HG03066 (cell line): ENCODE measurements around the gene GABPB1.
"Not testable (repeated sequence)": the region's sequence is repeated elsewhere in the genome, so short reads cannot be mapped to it uniquely, and the experiment has no call there.

Source experiments
- ATAC-seq: cut with Tn5 transposase; IDR thresholded peaks from one replicate; pipeline ENCODE4 v1.9.1; 2021; ENCODE audit warnings: low read depth; ENCODE audit not compliant: unreplicated experiment

The GABPB1 gene

DNA sequence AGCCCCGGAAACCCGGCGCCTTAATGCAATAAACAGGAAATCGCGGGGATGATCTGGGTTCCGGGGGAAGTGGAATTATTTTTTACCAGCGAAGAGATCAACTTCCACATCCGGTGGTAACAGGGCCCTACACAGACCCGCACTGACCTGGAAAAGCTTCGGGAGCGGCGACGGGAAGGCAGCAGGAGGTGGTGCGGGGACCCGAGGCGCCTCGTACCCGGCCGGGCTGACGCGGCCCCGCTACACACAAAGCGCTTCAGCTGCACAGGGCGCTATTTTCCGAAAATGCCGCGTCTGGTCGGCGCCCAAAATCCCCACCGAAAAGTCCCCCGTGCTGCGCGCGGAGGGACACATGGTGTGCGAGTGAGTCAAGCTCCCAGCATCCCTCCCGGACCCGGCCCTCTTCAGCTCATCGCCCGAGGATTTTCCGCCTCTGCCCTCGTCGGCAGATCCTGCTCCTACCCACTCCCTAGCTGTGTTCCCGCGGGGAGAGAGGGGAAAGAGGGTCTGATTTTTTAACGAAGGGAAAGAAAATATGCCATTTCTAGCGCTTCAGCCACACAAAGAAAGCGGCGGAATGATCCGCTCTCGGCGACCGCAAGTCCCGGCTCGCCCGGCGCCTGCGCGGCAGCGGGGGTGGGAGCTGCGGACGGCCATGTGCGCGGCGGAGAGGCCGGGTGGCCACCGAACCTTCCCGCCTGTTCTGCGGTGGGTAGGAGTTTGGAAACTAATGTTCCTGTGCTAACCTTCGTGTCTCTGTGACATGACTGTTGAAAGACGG, at the start of gene GABPB1:
TSS of gene GABPB1 (minus strand) at position 361 of the 781 bp plus-strand sequence. CDS start 45,400 bp downstream, outside the sequence.
- ATAC-seq, result peak; percentile 41

DNA sequence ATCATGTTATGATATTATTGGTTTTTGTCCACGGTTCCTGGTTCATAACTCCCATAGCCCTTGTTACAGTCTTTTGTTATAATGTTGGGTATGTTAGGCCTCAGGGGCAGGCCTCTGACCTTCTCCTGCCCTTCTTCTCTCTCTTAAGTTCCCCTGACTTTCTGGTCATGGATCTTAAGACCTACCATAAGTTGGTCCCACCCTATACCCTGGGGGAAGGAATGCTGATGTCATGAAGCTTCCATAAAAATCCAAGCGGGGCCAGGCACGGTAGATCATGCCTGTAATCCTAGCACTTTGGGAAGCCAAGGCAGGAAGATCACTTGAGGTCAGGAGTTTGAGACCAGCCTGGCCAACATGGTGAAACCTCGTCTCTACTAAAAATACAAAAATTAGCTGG, 36.6 kb upstream of the GABPB1 start:
- ATAC-seq, result not testable (repeated sequence)

DNA sequence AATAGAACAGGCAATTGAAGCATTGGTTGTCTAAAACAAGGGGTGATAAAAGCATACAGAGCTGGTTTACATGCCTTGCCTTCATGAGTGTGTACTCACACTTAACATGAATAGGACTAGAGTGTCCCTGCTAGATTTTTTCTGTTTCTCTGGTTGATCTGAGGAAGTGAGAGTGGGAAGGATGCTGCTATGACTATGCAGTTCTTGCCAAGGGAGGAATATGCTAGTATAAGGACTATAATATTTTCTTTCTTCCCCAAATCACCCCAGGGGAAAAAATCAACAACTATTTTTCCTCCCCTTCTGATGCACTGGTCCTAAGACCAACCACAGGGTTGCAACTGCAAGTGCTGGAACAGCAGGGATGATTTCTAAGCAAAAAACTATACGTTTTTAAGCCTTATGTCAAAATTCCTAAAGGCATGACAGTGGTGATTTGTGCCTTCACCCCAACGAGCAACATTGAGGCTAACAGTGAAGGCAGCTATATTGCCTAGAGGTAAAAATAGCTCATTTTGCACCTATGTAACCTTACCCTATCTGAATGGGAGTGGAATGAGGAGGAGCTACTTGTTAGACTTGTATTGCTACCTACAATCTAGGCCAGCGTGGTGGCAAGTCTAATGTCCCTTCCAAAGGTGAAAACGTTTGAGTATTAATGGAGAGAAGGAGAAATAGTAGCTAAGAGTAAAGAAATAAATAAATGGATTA, 35.7 kb upstream of the GABPB1 start:
- ATAC-seq, result peak; percentile 78

DNA sequence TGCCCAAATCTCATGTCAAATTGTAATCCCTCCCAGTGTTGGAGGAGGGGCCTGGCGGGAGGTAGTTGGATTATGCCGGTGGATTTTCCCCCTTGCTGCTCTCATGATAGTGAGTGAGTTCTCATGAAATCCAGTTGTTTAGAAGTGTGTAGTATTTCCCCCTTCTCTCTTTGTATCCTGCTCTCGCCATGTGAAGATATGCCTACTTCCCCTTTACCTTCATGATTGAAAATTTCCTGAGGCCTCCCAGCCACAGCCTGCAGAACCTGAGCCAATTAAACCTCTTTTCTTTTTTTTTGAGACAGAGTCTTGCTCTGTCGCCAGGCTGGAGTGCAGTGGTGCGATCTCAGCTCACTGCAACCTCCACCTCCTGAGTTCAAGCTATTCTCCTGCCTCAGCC, 27.4 kb upstream of the GABPB1 start:
- ATAC-seq, result not testable (repeated sequence)

DNA sequence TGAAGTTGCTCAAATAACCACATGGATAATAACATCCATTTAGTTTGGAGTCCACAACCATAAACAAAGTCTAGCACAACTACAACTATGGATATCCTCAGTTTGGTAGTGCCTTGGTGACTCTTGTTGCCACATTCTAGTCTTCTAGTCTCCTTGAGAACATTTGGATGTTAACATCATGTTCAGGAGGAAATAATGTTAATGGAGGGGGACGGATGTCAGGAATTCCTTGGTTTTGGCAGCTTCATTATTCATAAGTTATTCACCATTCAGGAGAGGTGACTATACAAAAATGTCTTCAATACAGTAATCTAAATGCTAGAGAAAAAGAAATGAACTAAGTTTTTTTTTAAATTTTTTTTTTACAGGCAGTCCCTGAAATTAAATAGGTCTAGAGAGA, 26.4 kb upstream of the GABPB1 start:
- no peak for ATAC-seq

DNA sequence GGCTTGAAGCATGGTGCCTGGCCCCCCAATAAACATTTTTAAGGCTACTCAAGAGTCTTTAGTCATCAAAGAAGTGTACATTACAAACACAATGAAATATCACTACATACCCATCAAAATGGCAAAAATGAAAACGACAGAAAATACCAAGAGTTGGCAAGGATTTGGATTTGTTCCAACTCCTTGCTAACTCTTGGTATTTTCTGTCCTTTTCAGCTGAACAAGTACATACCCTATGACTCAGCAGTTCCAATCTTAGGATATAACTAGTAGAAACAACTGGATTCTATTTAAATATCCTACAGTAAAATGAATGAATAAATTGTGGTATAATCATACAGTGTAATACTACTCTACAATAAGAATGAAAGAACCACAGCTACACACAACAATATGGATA, 25.1 kb upstream of the GABPB1 start:
- ATAC-seq, result no peak

DNA sequence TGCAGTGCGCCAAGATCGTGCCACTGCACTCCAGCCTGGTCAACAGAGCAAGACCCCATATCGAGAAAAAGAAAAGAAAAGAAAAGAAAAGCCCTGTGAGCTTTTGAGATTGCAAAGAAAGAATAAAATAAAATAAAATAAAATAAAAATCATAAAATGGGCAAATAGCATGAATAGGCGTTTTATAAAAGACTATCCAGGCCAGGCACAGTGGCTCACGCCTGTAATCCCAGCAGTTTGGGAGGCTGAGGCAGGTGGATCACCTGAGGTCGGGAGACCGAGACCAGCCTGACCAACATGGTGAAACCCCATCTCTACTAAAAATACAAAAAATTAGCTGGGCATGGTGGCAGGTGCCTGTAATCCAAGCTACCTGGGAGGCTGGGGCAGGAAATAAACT, 24.4 kb upstream of the GABPB1 start:
- ATAC-seq, result not testable (repeated sequence)

DNA sequence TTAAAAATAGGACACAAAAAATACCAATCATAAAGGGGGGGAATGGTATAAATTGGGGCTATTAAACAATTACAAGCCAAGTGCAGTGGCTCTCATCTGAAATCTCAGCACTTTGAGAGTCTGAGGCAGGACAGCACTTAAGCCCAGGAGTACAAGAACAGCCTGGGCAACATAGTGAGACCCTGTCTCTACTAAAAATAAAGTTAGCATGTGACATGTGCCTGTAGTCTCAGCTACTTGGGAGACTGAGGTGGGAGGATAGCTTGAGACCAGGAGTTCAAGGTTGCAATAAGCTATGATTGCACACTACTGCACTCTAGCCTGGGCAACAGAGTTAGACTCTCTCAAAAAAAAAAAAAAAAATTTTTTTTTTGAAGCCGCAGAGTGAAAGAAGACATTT, 23.8 kb upstream of the GABPB1 start:
- ATAC-seq, result no peak

DNA sequence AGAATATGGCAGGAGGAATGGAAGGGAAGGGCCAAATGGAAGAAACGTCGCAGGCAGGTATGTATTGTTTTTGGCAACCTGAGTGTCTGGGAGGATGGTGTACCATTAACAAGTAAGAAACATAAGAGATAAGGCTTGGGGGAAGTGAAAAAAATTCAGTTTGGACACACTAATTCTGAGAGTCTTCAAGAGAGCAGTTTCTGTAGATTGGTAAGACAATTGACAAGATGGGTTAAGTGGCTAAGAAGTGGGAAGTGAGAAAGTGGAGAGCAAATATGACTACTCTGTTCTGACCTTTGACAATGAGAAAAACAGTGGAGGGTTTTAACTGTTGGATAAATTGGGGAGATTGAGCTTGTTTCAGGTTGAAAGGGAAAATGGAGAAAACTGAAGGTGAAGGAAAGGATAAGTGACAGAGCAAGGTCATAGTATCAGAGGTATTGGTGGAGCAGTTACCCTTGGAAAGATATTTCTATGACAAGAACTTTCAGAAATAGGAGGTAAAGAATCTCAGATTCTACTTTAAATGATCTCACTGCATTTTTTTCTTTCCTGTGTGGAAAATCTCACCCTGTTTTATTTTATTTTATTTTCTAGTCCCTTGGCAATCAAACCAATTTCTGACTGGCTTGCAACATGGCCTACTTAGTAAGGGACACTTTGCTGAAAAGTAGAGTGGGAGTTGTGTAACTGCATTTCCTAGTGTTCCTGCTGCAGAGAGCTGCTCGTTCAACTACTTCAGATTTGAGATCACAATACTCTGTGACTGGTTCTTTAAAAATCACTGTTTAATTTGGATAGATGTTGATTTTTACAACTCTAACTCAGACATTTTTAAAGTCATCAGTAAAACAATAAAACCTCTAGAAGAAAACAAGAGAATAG, 23.1 kb upstream of the GABPB1 start:
- ATAC-seq, result peak; percentile 99

DNA sequence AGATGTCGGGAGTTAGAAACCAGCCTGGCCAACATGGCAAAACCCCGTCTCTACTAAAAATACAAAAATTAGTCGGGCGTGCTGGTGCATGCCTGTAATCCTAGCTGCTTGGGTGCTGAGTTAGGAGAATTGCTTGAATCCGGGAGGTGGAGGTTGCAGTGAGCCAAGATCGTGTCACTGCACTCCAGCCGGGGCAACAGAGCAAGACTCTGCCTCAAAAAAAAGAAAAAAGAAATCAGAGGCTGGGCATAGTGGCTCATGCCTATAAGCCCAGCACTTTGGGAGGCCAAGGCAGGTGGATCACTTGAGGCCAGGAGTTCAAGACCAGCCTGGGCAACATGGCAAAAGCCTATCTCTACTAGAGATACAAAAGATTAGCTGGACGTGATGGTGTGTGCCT, 14.6 kb upstream of the GABPB1 start:
- ATAC-seq, result not testable (repeated sequence)

DNA sequence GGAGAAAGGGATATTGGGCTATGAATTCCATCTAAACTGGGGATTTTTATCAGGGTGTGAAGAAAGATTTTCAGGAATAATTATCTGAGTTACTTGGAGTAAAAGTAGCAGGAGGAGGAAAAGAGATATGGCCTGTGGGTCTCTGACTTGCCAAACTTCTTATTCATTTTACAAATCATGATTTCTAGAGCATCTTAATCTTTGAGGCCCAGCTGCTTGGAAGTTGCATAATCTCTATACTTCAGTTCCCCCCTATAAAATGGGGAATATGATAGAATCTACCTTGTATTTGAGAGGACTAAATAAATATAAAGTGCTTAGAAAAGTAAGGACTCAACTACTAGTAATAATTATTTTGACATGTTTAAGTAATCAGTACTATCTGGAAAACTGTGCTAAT, 11.0 kb upstream of the GABPB1 start:
- no peak for ATAC-seq

DNA sequence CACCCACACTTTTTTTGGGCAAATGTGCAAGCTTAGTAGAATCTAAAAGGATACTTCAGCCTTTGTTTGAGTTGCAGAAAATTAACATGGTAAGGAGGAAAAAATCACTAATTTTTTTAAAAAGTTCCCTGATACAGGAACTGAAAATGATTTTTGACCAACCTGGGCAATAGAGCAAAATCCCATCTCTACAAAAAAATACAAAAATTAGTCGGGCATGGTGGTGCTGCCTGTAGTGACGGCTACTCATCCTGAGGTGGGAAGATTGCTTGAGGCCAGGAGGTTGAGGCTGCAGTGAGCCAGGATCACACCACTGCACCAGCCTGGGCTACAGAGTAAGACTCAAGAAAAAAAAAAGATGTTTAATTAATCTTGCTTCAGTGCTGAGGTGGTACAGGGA, 10.6 kb upstream of the GABPB1 start:
- no peak for ATAC-seq

DNA sequence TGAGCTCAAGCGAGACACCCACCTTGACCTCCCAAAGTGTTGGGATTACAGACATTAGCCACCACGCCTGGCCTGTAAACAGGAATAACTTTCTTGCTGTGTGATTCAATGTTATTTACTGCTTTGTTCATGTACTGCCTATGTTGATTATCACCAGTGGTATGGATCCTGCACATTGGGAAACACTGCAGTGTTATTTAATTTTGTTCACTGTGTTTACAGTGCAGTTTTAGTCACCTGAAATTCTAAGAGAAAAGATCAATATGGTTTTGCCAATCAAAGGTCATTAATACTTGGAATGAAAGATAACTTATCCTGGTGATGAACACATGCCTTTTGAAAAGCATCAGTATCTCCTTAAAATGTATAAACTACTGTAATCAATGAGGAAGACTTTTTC, 8.6 kb upstream of the GABPB1 start:
- ATAC-seq, result no peak

DNA sequence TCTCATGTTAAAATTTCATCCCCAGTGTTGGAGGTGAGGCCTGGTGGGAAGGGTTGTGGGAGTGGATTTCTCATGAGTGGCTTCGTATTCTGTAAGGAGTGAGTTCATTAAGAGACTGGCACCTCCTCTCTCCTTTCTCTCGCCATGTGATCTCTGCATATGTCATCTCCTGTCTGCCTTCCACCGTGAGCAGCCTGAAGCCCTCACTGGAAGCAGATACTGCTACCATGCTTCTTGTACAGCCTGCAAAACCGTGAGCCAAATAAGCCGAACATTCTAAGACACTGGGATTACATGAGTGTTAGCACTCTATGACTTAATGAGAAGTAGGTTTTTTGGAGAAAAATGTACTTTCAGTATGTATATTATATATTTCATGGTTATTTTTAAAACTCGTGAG, 6.8 kb upstream of the GABPB1 start:
- no peak for ATAC-seq

DNA sequence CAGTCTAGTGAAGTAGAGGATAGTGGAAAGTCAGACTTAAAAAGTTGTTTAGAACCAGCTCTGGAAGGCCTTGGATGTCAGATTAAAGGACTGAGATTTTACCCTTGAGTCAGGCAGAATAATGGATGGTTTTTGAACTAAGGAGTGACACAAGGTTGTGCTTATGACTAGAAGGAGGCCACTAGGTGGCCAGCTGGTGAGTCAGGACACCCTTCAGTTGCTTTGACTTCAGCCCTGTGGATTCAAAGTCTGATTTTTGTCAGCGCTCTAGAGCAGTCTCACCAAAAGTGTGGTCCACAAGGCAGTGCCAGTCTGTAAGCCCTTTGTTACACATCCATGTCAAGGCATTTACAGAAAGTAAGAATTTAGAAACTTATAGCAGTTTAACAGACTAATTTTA, 3.8 kb upstream of the GABPB1 start:
- ATAC-seq, result no peak

DNA sequence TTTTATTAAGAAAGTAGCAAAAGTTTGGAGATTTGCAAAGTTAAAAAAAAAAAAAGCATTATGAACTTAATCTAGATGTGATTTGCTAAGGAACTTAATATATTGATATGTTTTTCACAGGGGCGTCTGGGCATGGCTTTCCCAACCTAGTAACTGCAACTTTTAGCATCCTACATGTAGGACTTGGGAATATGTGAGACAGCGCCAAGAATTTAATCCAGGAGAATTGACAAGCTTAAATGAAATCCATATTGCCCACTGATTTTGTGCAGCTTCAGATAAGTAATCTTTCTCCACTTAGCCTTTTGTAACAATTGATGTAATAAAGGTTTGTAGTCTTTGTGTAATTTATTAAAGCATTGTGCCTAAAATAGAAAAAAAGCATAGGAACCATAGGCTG, 982 bp upstream of the GABPB1 start:
- no peak for ATAC-seq

DNA sequence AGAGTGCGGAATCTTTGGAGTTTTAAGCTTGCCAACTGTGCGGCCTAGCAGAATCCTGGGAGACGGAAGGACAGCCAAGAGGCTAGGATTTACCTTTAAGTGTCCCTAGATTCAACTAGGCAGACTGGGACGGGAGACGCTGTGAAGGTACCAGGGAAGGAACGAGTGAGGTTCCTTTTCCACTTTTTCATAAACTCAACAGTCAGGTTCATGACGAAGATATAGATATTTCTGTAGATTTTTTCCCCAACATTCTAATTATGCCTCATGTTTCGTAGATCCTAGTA, 564 bp upstream of the GABPB1 start:
- no peak for ATAC-seq

DNA sequence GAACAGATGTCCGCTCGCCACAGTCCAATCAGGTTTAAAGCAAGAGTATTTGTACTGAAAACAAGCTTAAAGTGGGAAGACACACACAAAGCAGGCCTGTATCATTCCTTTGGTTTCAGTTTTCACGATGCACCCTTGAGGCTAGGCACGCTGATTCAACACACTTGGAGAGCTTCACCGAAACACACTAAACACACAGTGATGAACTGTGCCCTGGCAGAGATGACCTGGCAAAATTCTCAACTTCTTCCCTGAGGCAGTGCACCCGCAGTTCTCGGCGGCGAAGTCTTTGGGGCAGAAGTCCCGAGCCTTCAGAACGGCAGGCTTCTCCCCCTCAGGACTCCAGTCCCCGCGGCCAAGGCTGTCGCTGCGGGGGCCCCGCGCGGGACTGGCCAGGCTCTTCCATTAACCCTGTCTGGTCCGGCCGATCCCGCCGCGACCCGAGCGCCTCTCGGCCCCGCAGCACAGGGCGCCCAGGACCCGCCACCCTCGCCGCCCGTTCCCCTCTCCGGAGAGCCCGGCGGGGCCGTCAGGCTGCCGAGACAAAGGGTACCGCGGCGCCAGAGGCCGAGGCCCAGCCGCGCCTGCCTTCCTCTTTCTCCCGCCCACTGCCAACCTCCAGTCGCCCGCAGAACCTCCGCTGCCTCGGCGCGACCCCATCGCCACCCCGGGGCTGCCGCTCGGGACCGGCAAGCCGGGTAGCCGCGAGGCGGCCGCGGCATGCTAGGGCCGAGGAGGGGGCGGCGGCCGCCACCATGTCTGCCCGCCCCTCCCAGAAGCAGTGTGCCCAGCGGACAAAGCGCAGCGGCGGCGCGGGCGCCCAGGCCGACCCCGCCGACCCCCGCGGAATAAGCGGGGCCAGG, 792 bp downstream of the GABPB1 start:
- ATAC-seq, result peak; percentile 34

DNA sequence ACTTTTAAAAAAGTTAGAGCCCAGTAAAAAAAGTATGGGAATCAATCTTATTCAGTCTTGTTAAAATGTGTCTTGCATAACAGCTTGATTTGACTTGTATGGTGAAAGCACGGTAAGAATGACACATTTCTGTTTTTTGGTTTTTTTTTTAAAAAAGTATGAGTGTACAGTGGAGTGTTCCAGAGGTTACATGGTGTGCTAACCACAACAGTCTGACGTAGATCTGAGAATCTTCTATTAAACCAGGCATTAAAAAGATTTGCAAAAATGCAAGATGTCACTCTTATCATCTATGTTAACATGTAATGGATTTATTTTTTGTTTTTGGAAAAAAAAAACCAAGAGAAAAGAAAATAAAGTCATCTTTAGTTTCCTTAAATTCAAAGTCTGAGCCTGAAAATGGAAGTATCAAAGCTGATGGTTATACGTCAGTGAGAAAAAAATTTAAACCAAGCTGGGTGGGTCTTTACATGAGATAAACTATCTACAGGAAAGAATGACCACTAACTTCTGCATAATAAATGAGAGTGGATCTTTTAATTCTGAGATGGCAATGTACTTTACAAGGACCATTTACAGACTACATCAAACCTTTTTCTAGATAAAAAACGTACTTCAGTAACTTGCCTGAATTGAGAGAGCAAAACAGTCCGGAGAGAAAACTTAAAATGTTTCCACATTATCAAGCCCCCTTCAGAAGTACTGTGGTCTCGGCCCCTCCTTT, 1.6 kb downstream of the GABPB1 start:
- ATAC-seq, result no peak

DNA sequence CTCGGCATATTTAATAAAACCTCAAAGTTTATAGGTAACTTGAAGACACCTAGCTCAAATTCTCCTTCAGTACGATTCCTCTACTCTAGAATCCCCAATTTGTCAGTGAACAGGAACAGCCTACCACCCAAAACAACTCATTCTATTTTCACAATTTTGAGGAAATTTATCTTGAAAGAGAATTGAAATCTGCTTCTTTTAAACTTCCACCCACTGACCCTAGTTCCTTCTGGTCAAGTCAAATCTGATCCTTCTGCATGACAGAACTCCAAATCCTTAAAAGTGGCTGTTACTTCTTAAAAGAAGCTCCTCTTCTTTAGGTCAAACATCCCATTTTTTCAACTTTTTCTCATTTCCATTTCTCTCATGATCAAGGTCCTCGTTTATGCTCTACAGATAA, 4.4 kb downstream of the GABPB1 start:
- no peak for ATAC-seq
